Stimulated activated CD4-positive, alpha-beta T cell treated with anti-CD3 and anti-CD28 coated beads, Interleukin-12 subunit alpha, Interleukin-12 subunit beta, amount 100 ng/mL, for 24 hours (primary cell): Measurements from ENCODE around the gene TKT.

ENCODE experiments used
- DNase-seq, 2 experiments: peaks; one replicate each; pipeline ENCODE4 v3.0.0-alpha.2; 2020; ENCODE audit warnings: low read depth in 2 of 2

TKT gene

GRCh38 chr3:53239800-53240199 lies 16.0 kb downstream of the TKT start:
- DNase-seq = no peak

- DNase-seq = no peak
Measured at GRCh38 chr3:53238886-53239285, 16.9 kb downstream of the TKT start.

- no peak for DNase-seq
Measured at GRCh38 chr3:53238051-53238850, 17.6 kb downstream of the TKT start.

DNA sequence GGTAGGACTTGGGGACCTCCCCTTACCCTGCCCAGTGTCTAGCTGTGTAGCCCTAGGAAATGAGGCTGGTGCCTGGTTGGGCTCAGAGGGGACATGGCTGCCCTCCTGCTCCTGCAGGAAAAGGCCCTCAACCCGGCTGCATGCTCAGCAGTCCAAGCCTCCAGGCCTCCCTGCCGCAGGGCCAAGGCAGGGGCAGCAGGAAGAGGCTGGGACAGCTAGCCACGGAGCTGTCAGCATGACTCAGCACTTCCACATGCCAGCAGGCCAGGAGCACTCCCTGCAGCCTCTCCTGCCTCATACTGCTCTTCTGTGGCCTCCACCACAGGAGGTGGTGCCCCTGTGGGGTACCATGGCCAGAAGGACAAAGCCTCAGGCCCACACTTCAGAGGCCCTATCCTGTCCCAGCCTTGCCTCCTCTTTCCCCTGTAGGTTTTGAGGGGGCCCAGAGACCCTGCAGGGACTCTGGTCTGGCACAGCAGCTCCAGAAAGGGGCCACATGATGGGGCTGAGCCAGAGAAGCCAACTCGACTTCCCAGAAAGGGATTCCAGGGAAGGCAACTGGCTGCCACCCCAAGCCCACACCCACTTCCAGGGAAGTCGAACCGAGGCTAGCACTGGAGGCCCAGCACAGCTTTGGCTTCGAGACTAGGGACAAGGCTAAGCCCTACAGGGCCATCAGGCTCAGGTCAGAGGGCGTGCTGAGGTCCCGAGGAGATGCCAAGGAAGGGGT lies 19.5 kb downstream of the TKT start:
- no peak for DNase-seq

- DNase-seq = no peak
Measured at GRCh38 chr3:53235545-53235944, 20.3 kb downstream of the TKT start.

- no peak for DNase-seq
Measured at GRCh38 chr3:53234841-53235232, 21.0 kb downstream of the TKT start.

DNA sequence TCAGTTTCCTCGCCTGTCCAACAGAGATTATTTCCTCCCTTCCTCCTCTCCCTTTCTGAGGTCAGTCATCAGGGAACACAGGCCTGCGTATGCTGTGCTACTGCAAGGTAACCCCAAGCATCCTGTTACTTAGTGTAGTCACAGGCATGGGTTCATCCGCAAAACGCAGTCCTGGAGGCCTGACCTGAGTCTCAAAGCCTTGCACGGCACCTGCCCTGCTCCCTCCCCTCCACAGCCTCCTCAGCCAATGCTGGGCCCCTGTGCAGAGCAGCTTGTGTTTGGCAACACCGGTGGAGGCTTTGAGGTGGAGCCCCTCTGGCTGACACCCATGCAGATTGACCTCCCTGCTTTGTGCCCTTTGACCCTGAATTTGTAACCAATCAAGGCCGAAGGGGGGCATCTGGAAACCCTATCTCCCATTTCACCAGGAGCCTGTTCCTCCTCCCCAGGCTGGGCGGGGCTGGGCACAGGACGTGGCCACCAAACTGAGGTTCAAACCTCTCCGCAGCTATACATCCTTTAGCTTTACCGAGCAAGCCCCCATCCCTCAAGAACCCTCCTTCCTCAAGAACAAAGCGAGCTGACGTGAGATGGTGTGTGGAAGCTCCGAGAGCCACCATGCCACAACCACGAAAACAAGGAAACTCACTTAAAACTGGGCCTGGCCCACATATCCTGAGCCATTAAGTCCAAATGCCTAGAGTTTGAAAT lies 21.5 kb downstream of the TKT start:
- no peak for DNase-seq

DNA sequence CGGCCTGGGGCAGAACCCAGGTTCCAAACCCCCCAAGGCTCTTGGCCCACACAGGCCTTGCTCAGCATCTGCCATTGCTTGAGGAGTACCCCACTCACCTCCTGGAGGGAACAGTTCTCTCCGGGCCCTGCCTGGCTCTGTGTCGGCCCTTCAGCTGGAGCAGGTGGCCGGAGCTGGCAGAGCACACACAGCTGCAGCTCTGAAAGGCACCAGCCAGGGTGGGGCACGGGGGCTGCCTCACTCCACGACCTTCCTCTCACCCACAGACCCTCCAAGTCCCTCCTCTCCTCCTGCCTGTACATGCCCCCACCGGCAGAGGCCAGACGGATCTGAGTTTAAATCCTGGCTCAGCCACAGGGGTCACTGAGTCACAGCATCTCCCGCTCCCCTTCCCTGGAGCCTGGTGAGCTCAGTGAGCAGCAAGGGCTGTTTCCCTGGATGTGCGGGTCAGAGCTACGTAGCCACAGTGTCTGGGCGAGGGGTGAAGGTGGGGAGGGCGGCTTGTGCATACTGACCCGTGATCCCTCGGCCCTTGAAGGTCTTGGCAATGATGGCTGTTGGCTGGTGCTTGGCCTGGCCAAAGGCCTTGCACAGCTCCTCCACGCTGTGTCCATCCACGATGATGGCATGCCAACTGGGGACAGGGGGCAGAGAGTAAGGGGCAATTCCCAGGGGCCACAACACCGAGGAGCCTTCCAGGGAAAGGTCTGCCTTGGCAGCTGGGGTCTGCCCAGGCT lies 23.0 kb downstream of the TKT start:
- DNase-seq = no peak

DNA sequence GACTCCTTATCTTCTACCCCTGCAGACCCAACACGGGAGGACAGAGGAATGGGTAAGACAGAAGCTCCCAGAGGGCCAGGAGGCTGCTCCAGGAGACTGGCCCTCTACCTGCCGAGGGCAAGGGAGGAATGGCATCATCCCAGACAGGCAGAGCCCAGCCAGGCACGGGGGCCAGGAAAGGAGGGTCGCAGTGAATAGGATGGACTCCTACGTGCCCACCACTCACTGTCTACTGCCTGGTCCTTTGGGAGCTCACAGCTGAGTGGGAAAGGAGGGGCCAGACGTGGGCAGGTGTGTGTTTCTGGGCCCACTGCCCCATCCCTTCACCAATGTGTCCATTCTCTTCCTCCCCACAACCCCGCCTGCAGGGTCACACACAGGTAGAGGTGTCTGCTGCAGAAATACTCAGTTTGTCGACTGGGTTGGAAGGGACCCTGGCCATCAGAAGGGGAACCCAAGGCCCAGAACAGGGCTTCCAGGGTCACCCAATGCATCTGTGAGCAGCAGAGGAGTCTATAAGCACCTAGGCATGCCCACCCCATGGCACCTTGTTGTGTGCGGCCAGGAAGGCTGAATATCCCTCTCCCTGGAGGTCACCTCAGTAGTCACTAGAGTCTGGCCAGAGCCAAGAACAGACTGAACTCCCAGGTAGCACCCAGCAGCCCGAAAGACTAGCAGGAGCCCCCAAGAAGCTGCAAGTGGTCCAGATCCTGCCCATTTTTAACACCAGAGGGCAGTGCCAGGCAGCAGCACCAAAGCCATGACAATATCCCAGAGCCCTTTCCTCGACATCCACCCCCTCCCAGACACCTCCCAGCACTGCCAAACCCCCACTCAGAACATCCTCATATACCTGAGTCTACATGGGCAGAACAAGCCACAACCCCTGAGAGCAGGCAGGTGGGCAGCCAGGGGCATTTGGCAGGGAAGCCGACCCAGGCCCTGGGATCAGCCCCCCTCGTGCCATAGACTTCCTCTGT lies 24.0 kb downstream of the TKT start:
- no peak for DNase-seq

GRCh38 chr3:53230789-53231188 lies 25.0 kb downstream of the TKT start:
- DNase-seq = no peak

DNA sequence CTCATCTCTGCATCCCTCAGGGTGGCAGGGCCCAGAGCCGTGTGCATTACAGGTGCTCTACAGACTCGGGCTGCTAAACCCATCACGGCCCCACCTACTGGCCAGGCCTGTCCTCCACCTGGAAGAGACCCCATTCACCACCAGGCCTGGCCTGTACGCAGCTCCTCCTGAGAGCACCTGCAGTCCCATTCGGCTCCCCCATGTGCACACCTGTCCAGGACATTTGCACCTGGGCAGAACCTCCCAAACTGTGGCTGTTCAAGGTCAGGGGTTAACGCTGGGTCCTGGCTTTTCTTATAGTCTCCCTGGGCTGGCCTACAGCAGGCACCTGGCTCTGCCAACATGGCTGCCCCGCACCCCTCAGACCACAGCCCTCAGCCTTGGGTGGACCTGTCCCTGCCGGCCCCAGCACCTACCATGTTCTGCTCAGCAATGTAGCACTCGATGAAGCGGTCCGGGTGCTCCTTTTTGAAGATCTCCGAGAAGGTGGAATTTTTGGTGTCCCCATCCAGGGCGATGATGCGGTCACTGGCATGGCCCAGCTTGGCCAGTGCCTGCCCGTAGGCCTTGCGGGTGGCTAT lies 25.7 kb downstream of the TKT start:
- no peak for DNase-seq

DNA sequence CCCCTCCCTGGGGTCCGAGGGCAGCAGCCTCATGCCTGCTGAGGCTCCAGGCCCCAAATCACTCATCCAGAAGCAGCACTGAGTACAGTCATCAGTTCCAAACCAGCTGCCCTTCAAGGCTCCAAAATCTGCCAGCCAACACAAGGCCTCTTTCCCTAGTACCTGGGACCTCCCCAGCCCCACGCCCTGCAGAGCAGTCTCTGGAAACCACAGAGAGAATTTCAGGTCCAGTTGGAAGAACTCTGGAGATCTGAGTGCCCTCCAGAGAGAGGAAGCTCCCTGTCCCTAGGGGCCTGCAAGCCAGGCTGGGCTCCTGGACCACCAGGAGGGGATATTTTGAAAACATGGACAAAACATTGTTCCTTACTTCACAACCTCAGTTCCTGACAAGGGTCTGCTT lies 26.2 kb downstream of the TKT start:
- no peak for DNase-seq

- DNase-seq = no peak
Measured at GRCh38 chr3:53229171-53229570, 26.7 kb downstream of the TKT start.

DNA sequence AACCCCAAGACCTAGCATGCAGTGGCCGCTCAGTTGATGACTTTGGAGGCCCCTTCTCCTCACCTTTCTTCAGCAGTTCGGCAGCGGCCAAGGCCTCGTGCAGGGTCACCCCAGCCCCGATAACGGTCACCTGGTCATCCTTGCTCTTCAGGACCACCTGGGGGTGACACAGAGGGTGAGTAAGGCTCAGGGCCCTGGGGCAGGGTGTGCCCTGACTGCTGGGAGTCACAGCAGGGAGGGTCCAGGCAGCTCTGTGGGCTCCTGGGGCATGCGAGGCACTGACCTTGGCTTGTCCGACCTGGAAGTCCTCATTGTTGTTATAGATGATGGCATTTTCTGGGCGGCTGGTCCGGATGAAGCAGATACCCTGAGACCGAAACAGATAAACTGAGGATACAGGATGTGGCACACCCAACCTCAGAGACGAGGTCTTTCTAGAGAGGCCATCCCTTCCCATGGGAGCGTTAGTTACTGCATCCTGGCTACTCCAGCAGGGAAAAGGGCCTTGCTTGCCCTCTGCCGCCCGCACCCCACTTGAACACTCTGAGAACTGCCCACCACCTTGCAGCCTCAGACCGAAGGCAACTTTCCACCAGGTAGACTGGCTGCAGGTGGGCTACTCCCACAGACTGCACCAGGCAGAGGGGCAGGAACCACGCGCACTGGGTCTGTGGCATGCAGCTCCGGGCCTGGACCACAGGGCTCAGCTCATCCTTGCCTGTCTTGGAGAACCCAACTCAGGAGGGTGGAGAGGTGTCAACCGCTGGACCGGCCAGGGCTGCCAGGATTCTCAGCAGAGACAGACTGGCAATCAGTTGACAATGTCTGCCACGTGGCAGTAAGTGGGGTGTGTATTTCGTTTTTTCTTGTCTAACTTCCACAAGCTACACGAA lies 27.6 kb downstream of the TKT start:
- DNase-seq = no peak

DNA sequence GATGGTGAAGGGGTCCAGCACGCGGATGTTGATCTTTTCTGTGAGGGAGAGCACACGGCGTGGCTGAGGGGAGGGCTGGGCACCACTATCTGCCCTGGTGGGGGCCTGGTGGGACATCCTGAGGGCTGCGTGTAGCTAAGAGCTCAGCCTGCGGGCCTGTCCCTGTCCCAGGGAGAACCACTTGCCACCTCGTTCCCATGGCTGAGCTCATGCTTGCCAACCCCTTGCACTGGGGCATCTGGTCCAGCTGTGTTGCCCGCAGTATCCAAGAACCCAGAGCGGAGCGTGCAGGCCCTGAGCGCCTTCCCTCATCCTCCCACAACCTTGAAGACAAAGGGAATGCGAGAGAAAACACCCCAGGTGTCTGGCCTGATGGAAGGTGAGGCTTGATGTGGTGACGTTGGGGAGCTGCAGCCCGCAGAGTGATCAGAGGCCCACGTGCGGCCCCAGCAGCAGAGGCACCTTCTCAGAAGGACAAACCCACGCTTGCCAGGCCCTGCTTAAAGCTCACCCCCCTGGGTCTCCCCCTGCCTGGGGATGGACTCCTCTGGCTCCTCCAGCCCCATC lies 28.9 kb downstream of the TKT start:
- no peak for DNase-seq

DNA sequence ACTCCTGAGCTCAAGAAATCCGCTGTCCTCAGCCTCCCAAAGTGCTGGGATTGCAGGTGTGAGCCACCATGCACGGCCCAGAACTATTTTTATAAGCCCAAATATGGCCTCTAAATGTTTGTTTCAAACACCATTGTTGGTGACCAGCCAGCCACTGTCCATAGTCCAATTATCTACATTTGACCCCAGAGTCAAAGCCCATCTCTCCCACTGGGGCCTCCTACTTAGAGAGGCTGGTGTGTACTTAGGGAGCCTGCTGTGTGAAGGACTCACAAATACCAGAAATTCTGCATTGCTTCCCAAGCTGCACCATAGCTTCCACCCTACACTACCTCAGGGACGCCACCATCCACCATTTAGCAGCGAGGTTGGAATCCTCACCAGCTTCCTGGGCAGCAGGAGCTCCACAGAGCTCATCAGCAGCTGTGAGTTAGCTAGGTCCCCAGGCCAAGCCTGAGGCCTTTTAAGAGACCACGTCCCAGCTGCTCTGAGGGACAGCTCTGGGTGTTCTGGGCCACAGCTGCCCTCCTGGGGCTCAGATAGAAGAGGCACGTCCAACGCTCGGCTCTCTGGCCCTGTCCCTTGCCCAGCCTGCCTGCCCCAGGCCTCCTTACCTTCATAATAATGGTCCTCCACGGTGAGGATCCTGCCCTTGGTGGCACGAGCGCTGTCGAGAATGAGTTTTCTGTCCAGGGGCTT lies 29.5 kb downstream of the TKT start:
- DNase-seq = no peak

GRCh38 chr3:53225651-53226050 lies 30.2 kb downstream of the TKT start:
- DNase-seq = no peak

DNA sequence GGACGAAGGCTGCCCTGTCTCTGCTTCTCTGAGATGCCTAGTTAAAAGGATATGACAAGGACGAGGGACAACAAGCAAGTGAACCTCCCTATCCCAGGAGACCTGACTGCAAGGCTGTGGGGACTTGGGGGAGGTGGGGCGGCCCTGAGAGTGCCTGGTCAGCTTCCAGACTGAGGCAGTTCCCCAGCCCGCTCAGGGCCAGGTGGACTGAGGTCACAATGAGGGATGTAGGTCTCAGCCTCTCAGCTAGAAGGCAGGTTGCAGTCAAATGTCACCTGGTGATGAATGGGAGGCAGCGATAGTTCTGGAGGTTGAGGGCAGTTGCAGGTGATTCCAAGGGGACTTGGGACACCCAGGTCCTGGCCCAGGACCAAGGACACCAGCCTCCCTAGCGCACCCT lies 30.6 kb downstream of the TKT start:
- no peak for DNase-seq
